HL-60 (cell line): ENCODE results near the gene APIP.
A peak's percentile ranks its signal among the peaks of the same experiment; 100 is the strongest.

Experiments
- POLR2AphosphoS5 ChIP-seq: IDR thresholded peaks from 2 replicates; pipeline ENCODE4 v1.6.1; 2012; ENCODE audit warnings: low read depth
- SPI1 ChIP-seq: IDR thresholded peaks from 2 replicates; pipeline ENCODE4 v1.6.1; 2012; ENCODE audit warnings: low read depth, mild to moderate bottlenecking, borderline replicate concordance
- TF ChIP-seq, protein P1 (sequence below): IDR thresholded peaks from one replicate; pipeline ENCODE4 v1.5.1; 2011; ENCODE audit warnings: low read length, control low read depth, inconsistent platforms; ENCODE audit not compliant: insufficient read depth

DNA sequence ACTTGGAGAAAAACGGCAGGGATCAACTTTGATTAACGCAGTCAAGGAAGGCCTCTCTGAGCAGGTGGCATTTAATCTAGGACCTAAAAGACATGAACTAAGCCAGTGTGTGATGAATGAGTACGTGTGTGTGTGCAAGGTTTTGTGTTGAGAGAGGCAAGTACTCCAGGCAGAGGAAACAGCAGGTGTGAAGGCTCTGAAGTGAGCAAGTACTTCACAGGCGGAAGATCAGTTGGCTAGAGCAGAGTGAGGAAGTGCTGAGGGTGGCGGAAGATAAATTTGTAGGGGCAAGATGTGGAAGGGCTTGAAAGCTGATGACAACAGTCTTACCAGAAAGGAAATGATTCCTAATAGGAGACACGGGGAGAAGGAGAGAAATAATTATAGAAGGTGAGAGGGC lies 6.8 kb downstream of the APIP start:
- TF ChIP-seq POLR2AphosphoS5 (no peak), SPI1 (peak; percentile 69)
- TF ChIP-seq, protein P1, sequence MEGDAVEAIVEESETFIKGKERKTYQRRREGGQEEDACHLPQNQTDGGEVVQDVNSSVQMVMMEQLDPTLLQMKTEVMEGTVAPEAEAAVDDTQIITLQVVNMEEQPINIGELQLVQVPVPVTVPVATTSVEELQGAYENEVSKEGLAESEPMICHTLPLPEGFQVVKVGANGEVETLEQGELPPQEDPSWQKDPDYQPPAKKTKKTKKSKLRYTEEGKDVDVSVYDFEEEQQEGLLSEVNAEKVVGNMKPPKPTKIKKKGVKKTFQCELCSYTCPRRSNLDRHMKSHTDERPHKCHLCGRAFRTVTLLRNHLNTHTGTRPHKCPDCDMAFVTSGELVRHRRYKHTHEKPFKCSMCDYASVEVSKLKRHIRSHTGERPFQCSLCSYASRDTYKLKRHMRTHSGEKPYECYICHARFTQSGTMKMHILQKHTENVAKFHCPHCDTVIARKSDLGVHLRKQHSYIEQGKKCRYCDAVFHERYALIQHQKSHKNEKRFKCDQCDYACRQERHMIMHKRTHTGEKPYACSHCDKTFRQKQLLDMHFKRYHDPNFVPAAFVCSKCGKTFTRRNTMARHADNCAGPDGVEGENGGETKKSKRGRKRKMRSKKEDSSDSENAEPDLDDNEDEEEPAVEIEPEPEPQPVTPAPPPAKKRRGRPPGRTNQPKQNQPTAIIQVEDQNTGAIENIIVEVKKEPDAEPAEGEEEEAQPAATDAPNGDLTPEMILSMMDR: no peak
